Stimulated activated CD4-positive, alpha-beta T cell treated with anti-CD3 and anti-CD28 coated beads, TNF-alpha, amount 100 ng/mL, for 24 hours (primary cell): ENCODE results near the gene CASP2.

Experiments
- DNase-seq, 3 experiments: peaks; one replicate each; pipeline ENCODE4 v3.0.0-alpha.2; 2020; ENCODE audit warnings: low read depth in 3 of 3

CASP2 gene

DNA sequence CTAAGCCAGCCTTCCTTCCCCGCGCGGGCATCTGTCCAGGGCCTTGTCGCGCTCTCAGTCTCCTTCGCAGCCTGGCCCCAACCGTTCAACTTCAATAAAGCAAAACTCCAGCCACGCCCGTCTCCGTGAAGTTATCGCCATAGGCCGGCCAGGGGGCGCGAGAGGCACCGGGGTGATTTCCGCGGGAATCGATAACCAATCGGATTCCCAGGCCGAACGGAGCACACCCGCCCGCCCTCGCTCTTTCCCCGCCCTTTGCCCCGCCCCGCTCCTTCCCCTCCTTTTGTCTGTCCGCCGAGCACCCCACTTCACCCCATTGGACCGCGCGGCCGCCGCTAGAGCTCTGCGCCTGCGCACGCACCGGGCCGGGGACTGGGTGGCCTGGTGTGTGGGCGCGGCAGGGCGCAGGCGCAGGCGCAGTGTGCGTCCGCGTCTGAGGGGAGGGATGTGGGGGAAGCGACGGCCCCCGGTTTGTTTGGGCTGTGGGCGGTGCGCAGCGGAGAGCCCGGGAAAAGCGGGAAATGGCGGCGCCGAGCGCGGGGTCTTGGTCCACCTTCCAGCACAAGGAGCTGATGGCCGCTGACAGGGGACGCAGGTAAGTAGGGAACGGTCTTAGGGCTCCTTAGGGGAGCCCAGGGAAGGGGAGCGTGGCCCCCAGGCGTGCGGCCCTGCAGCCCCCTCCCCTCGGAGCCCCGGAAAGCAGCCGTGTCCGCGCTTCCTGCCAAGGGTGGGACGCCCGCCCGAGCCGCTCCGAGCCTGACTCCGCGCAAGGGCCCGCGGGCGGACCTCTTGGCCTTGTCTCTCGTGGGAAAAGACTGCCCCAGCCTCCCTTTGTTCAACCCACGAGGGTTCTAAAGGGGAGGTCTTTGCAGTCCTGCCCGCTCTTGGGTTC is at the start of gene CASP2:
Gene CASP2, plus strand, starts transcription at position 417 of the 892 bp plus-strand sequence. Its CDS starts 105 bp downstream, at position 522.
- DNase-seq, result peak; percentile 95 to 99 (median 97)

DNA sequence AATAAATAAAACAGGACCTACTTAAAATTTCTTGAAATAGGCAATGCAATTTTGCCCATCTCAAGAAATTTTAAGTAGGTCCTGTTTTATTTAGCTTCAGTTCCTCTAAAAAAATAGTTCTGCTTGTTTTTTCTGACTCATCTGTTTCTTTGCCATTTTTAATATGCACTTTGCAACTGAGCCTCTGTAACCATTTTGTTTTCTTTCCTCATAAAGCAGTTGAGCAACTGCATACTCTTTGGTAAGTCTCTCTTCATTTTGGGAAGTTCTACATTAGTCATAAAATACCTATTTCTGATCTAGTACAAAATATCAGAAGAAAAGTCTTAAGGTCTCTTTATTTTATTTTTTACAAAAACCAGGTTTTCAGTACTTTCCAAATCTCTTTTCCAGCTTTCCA is 48.3 kb upstream of the CASP2 start:
- no peak for DNase-seq

- peak; percentile 18 to 62 (median 47) for DNase-seq
Measured at GRCh38 chr7:143240291-143241168, 47.6 kb upstream of the CASP2 start.

DNA sequence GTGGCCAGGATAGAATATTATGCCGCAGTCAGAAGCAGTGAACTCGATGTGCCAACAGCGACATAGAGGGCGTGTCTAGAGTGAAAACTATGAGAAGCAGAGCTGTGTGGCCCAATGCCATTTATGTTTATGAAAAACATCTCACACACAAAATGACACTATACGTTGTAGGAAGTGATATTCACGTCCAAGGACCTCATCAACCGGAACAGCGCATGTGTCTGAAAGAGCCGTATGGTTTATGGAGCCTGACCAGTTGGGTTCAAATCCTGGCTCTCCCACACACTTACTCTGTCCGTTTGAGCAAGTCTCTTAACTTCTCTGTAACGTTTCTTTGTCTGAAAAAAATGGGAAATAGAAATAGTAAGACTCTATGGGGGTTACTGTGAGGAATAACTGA is 45.8 kb upstream of the CASP2 start:
- no peak for DNase-seq

DNA sequence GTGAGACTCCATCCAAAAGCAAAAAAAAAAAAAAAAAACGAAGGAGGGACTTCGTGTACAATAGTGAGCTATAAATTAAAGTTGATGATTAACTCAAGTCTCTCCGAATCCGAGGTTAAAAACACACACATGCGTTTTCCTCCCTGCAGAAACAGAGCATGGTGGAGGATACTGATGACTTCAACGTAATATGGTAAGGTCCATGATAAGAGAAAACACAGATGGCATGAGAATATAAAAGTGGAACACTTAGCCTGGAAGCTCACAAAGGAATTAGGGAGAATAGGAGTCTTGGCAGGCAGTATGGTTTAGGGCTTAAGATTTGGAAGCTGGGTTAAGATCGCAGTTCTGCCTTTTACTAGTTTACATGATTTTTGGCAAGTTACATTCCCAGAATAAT is 45.0 kb upstream of the CASP2 start:
- no peak for DNase-seq

GRCh38 chr7:143243614-143244013 is 44.5 kb upstream of the CASP2 start:
- no peak for DNase-seq

DNA sequence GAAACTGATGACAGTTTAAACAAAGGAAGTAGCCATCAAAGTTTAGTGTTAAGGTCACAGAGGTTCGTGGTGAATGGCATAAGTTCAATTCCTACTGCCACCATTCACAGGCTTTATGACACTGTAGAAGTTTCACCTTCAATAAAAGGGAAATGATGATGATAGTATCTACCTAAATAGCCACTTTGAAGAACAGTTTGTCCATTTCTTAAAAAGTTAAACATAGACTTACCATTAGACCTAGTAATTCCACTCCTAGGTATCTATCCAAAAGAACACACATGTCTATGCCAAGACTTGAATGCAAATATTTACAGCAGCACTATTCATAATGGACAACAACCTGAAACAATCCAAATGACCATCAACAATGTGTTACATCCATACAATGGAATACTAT is 43.8 kb upstream of the CASP2 start:
- no peak for DNase-seq

DNA sequence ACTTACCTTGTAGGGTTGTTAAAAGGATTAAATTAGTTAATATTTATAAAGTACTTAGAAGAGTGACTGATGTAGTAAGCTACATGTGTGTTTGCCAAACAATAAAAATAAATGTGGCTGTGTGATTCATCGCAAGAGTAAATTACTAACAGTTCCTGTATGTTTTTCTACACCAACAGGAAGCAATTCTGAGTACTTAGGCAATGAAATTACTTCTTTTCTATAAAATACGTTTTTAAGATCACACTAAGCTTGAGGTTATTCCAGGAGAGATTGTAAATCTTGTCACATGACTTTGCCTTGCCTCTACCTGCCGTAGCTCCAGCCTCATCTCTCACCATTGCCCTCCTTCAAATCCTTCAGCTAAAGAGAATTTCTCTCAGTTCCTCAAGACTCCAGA is 43.0 kb upstream of the CASP2 start:
- no peak for DNase-seq

GRCh38 chr7:143247372-143247771 is 40.8 kb upstream of the CASP2 start:
- no peak for DNase-seq

- DNase-seq, result no peak
Measured at GRCh38 chr7:143248761-143249354, 39.3 kb upstream of the CASP2 start.

- no peak for DNase-seq
Measured at GRCh38 chr7:143250199-143250598, 38.0 kb upstream of the CASP2 start.

- no peak for DNase-seq
Measured at GRCh38 chr7:143250822-143251221, 37.3 kb upstream of the CASP2 start.

GRCh38 chr7:143252006-143252405 is 36.1 kb upstream of the CASP2 start:
- DNase-seq, result no peak

- DNase-seq, result no peak
Measured at GRCh38 chr7:143255564-143255963, 32.6 kb upstream of the CASP2 start.

DNA sequence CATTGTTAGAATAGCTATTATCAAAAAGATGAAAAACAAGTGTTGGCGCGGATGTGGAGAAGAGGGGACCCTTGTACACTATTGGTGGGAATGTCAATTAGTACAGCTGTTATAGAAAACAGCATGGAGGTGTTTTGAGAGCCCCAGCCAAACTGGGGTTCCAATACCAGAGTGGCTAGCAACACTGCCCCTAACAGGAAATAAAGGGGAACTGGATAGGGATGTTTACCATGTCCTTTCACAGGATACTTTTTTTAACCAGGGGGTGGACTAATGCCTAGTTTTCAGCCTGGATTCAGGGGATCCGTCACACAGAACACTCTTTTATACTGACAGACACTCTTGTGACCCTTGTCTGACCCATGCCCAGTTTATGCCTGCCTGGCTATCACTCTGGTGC is 31.8 kb upstream of the CASP2 start:
- DNase-seq, result no peak

GRCh38 chr7:143256932-143257331 is 31.2 kb upstream of the CASP2 start:
- DNase-seq, result no peak

DNA sequence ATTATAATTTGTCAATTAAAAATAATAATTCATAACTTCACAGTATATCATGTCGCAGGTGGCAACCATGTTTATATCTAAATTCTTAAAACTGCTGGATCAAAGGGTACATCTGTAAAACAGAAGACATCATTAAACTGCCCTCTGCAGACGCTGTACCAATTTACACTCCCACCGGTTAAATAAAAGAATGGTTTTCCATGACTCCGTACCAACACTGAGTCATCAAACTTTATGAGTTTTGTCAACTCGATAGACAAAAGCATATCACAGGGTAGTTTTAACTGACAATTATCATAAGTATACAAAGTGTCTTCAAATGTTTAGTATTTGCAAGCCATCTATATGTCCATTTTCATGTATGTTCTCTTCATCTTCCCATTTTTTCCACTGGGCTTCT is 30.6 kb upstream of the CASP2 start:
- DNase-seq, result no peak

DNA sequence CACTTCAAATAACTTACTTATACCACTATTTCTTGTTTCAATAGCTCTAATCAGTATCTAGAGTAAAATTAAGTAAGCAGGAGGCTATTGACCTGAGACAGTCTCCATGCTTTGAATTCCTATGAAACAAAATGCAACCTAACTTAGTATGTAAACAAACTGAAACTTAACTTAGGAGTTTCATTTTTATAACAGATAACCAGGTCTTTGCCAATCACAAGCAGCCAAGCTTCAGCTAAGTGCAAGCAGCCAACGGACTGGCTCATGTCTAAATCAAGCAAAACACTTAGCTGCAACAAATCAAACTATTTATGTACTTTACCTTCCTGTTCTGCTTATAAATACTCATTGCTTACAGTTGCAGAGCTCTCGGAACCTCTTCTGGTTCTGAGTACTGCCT is 29.3 kb upstream of the CASP2 start:
- no peak for DNase-seq

DNA sequence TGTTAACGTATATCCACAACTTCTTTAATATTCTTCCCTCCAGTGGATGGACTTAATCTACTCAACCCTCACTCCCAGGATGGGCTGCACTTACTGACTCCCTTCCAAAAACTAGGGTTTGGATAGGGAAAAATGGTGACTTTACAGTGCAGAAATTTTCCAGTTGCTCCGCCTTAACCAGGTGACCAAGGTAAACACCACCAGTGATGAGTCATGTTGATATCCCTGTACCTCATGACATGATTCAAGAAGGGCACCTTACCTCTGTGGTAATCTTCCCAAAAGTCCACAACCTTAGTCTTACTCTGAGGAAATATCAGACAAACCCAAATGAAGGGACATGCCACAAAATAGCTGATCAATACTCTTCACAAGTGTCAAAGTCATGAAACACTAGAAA is 28.4 kb upstream of the CASP2 start:
- DNase-seq, result no peak

- no peak for DNase-seq
Measured at GRCh38 chr7:143261901-143262300, 26.2 kb upstream of the CASP2 start.

- DNase-seq, result peak; percentile 62 to 85 (median 71)
Measured at GRCh38 chr7:143263266-143264195, 24.6 kb upstream of the CASP2 start, which contains the start of gene GSTK1. Gene GSTK1 (plus strand): TSS chr7:143263441. CDS start chr7:143263514, 73 bp downstream.
